PC-9 (cell line): ENCODE results near the gene FAM174C.

ENCODE experiments used
- EZH2 ChIP-seq: fragments of 200-600 bp; sonication (generic); IDR thresholded peaks from 2 replicates; pipeline ENCODE4 v1.8.0; 2017; ENCODE audit warnings: antibody characterized with exemption, low read depth
- TF ChIP-seq, protein P1 (sequence below): fragments of 200-600 bp; sonication (generic); conservative IDR thresholded peaks from 2 replicates; pipeline ENCODE4 v1.6.1; 2017; ENCODE audit warnings: mixed run types, antibody characterized with exemption, mild to moderate bottlenecking, moderate library complexity

- TF ChIP-seq, protein P1, sequence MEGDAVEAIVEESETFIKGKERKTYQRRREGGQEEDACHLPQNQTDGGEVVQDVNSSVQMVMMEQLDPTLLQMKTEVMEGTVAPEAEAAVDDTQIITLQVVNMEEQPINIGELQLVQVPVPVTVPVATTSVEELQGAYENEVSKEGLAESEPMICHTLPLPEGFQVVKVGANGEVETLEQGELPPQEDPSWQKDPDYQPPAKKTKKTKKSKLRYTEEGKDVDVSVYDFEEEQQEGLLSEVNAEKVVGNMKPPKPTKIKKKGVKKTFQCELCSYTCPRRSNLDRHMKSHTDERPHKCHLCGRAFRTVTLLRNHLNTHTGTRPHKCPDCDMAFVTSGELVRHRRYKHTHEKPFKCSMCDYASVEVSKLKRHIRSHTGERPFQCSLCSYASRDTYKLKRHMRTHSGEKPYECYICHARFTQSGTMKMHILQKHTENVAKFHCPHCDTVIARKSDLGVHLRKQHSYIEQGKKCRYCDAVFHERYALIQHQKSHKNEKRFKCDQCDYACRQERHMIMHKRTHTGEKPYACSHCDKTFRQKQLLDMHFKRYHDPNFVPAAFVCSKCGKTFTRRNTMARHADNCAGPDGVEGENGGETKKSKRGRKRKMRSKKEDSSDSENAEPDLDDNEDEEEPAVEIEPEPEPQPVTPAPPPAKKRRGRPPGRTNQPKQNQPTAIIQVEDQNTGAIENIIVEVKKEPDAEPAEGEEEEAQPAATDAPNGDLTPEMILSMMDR, result no peak
- no peak for TF ChIP-seq EZH2
Measured at GRCh38 chr19:1272423-1273262, 2.7 kb upstream of the FAM174C start.
